NB4 (cell line): ENCODE data around the gene SIPA1L2.

Experiments
- MAX ChIP-seq: IDR thresholded peaks from 2 replicates; pipeline ENCODE4 v1.6.1; 2011; ENCODE audit warnings: low read depth, low read length
- POLR2A ChIP-seq: IDR thresholded peaks from 2 replicates; pipeline ENCODE4 v1.6.1; 2011; ENCODE audit warnings: mild to moderate bottlenecking; ENCODE audit not compliant: insufficient read length; ENCODE audit errors: extremely low read depth
- TF ChIP-seq, protein P1 (sequence below): IDR thresholded peaks from one replicate; pipeline ENCODE4 v1.5.1; 2012; ENCODE audit warnings: low read depth, low read length

- TF ChIP-seq, protein P1, sequence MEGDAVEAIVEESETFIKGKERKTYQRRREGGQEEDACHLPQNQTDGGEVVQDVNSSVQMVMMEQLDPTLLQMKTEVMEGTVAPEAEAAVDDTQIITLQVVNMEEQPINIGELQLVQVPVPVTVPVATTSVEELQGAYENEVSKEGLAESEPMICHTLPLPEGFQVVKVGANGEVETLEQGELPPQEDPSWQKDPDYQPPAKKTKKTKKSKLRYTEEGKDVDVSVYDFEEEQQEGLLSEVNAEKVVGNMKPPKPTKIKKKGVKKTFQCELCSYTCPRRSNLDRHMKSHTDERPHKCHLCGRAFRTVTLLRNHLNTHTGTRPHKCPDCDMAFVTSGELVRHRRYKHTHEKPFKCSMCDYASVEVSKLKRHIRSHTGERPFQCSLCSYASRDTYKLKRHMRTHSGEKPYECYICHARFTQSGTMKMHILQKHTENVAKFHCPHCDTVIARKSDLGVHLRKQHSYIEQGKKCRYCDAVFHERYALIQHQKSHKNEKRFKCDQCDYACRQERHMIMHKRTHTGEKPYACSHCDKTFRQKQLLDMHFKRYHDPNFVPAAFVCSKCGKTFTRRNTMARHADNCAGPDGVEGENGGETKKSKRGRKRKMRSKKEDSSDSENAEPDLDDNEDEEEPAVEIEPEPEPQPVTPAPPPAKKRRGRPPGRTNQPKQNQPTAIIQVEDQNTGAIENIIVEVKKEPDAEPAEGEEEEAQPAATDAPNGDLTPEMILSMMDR = no peak
- TF ChIP-seq POLR2A (no peak), MAX (no peak)
These were observed 34.9 kb downstream of the SIPA1L2 start for GRCh38 chr1:232594768-232595698.
